Testis (tissue), 2 donors: Measurements from ENCODE around the gene KCTD13.
"Not testable (repeated sequence)": the region's sequence is repeated elsewhere in the genome, so short reads cannot be mapped to it uniquely, and the experiment has no call there.

Source experiments
- CTCF ChIP-seq, 3 experiments: fragments of 450-650 bp in 2 of 3; fragments of 200-600 bp in 1 of 3; sonication (generic) in 1 of 3; IDR thresholded peaks; one replicate each; pipeline ENCODE4 v1.5.1; 2016 to 2019; ENCODE audit warnings: antibody characterized with exemption in 3 of 3, mild to moderate bottlenecking in 2 of 3, moderate library complexity in 1 of 3
- POLR2A ChIP-seq: fragments of 450-650 bp; IDR thresholded peaks from one replicate; pipeline ENCODE4 v1.6.1; 2017; ENCODE audit warnings: antibody characterized with exemption, mild to moderate bottlenecking, moderate library complexity

GRCh38 chr16:29889372-29889771 is 36.7 kb downstream of the KCTD13 start:
- TF ChIP-seq CTCF (IDR thresholded peaks at IDR 0.05); POLR2A: not testable (repeated sequence)
